Stimulated activated CD4-positive, alpha-beta T cell treated with anti-CD3 and anti-CD28 coated beads, Interleukin-4, amount 100 ng/mL, for 1 hour (primary cell): ENCODE data around the gene HNRNPH1.

Source experiments
- DNase-seq: peaks from one replicate; pipeline ENCODE4 v3.0.0-alpha.2; 2020

HNRNPH1 gene

DNA sequence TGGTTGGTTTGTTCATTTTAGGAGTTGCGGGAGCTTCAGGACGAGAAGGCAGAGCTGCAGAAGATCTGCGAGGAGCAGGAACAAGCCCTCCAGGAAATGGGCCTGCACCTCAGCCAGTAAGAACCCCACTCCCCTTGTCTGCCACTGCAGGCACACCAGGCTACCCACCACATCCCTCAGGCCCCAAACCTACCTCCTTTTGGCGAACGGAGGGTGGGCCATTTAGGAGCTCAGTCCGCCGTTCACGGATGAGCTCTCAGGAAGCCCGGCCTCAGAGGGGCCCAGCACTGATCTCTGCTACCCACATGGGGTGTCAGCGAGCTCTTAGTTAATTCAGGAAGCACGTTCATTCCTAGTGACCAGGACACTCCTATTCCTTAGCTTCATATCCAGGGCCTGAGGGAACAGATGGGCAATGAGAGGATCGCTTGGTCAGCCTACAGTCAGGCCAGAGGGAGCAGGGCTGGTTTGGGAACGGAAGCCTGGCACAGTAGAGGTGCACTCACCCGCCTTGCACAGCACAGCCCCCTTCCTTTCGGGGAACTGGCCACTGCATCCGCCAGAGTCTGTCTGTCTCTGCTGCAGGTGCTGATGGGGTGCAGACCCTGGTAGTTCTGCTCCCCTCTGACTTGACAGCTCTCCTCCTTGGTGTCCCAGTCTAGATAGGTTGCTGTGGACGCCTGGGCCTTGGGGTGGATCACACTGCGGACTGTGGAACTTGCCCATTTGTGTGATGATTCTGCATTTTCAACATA is 21.4 kb downstream of the HNRNPH1 start:
- no peak for DNase-seq

DNA sequence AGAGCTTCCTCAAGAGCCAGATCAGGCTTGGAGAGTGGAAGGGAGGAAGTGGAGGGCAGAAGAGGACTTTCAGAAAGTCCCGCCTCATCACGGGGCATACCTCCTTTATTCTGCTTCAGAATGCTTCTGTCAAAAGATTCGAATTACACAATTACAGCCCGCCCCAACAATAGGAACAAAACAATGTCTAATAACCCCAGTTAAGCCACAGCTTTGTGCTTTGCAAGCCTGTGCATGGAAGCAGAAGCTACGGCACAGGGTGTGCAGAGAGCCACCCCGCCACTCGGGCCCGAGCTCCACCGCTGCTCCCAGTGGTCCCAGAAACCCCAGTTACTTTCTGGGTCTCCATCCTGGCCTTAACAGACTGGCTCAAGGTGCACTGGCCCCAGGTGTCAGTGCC is 23.5 kb downstream of the HNRNPH1 start:
- DNase-seq = no peak

DNA sequence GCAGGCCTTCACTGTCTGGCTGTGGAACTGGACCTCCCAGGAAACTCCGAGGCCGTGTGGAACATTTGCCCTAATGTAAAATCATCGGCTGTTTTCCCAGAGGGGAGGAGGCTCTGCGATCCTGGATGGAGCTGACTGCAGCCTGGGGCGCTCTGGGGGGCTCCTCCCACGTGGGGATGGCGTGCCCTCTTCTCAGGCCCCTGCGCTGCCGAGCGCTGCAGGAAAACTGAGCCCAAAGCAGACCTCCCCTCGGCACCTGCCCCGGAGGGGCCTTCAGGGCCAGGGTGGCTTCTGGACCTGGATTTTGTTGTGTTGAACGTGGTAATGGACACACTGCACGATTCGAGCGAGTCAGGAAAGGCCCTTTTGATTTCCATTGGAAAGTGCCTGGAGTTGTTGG is 23.9 kb downstream of the HNRNPH1 start:
- no peak for DNase-seq

DNA sequence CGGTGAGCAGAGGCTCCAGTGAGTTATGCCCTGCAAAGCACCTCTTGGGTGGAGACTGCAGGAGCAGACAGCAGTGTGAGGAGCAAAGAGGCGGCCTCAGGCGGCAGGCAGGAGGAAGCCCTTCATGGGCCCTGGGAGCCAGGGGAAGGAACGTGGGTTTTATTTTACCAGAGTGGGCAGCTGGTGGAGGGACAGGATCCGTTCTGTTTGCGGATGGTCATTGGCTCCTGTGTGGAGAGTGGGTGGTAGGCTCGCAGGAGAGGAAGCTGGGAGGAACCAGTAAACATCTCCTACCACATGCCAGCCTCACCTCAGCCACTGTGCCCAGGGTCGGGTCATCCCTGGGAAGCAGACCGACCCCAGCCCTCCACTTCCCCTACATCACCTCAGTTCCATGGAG is 24.4 kb downstream of the HNRNPH1 start:
- DNase-seq = no peak

DNA sequence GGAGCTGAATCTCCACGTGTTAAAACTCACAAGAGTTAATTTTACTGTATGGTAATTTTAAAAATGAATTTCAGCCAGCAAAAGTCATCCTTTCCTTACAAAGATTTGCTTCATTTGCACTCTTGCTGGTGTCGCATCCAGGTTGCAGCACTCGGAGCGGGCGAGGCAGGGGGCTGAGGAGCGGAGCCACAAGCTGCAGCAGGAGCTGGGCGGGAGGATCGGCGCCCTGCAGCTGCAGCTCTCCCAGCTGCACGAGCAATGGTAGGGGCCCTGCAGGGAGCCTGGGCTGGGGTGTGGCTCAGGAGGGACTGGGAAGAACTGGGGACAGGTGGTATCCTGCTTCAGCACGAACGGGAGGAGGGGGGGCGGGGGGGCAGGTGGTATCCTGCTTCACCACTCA is 27.1 kb downstream of the HNRNPH1 start:
- DNase-seq = no peak

DNA sequence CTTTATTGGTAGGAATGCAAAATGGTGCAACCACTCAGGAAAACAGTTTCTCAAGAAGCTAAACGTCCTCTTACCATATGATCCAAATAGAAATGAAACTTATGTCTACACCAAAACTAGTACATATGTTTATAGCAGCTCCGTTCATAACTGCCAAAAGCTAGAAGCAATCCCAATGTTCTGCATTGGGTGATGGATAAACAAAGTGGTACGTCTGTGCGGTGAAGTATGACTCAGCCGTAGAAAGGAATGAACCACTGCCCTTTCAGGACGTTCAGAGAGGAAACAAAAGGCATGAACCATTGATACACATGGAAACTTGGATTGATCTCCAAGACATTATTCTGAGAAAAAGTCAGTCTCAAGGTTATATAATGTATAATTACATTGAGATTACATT is 27.6 kb downstream of the HNRNPH1 start:
- DNase-seq = no peak

DNA sequence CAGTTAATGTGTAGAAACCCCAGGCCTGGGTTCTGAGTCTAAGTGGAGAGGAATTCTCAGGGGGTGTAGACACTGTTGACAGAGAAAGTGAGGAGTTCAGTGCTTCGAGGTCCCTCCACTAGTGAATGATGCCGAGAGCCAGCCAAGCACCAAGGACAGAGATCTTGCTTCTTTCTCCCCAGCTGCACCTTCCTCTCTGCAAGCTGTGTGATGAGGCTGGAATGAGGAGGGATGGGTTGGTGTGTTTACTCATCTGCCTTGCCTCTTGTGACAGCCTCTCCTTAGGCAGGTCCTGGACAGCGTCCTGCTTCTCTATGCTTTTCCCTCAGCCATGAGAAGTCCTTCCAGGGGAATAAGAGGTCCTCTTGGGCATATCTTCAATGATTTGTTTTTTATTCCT is 35.3 kb downstream of the HNRNPH1 start:
- no peak for DNase-seq

DNA sequence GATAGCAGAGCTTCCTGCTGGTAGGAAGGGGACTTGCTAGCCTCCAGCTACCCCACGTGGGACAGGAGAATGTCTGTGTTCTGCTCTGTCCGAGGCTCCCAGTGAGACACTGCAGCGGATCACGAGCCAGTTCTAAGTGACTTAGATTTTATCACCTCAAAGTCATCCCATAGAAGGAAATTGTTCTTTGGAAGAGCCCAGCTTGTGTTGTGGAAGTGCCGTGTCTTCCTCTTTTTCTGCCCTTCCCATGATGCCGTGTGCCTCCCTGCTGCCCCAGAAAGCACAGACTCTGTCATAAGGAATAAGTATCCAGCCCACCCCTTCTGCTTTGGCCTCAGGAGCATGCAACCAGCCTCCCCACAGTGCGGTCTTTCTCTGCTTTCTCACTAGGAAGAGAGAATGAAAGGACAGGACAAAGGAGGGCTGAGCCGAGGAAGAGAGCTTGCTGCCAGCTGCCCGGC is 37.5 kb downstream of the HNRNPH1 start:
- DNase-seq = no peak

DNA sequence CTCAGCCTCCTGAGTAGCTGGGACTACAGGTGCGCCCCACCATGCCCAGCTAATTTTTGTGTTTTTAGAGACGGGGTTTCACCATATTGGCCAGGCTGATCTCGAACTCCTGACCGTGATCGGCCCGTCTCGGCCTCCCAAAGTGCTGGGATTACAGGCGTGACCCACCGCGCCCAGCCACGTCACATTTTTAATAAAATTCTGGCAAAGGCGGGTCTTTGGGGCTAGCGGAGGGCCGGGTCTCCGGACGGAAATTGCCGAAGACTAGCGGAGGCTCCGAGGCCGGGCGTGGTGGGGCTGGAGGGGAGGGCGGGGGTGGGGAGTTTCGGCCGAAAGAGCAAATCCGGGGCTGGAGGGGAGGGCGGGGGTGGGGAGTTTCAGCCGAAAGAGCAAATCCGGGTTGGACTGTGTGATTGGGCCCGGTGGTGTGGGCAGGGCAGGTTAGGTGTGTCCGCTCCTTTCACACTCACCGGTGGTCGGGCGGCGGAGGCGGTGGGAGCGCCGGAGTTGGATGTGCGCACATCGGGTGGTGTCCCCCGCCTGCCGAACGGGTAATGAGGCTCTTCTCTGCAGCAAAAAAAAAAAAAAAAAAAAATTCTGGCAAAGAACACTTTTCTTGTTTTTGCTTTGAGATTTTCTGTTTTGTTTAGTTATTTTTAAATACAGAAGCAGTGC is 46.0 kb downstream of the HNRNPH1 start:
- DNase-seq = no peak

DNA sequence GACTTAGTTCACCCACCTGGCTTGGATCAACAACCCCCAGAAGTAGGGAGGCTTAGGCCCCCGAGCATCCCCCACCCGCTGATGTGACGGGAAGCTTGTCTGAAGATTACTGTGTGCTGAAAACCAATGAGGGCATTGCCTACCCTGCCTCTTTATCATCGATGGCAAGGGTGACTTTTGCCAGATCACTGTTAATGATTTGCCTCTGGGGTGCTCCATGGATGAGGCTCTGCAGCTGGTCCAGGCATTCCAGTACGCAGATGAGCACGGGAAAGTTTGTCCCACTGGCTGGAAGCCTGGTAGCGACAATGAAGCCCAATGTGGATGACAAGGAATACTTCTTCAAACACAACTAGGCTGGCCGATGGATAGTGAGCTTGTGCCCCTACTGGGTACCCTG is 51.1 kb downstream of the HNRNPH1 start:
- DNase-seq = no peak

DNA sequence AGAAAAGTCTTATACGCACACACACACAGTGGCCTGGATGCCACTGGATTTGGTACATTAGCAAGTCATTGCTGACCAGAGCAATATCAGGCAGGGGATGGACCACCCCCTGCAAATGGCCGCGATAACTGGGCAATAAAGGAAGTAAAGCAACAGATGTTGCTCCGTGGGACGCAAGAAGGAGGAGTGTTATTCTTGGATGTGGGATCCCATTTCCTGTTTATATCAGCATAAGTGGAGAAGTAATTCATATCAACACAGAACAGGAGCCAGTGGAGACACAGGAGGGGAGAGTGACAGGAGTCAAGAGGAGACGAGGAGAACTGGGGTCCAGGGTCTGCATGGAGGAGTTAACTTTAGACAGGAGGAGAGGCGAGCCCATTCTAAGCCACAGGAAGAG is 54.8 kb downstream of the HNRNPH1 start:
- DNase-seq = no peak

DNA sequence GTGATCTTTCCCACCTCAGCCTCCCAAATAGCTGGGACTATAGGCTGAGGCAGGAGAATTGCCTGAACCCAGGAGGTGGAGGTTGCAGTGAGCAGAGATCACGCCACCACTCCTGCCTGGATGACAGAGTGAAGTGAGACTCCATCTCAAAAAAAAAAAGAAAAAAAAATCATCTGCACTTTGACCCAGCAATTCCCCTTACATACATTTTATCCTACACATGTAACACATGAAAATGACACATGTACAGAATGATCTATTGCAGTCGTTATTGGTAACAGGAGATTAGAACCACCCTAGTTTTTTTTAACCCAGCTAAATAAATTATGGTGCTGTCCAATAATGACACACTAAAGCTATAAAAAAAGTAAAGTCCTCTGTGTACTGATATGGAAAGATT is 58.9 kb downstream of the HNRNPH1 start:
- DNase-seq = no peak
